Activated CD4-positive, alpha-beta T cell treated with anti-CD3 and anti-CD28 coated beads, Interleukin-10, Interleukin-2, amounts not matched to agents 100 ng/mL and 50 ng/mL, durations not matched to agents 16 hours and 8 hours (primary cell): ENCODE measurements around the gene CLCN3.
"Not testable (repeated sequence)": the region's sequence is repeated elsewhere in the genome, so short reads cannot be mapped to it uniquely, and the experiment has no call there.

Experiments
- DNase-seq: peaks from one replicate; pipeline ENCODE4 v3.0.0-alpha.2; 2020

CLCN3 gene

GRCh38 chr4:169618986-169619385 is 1.4 kb upstream of the CLCN3 start:
- no peak for DNase-seq

- DNase-seq: peak; percentile 65
These were observed 840 bp upstream of the CLCN3 start for GRCh38 chr4:169619518-169619957.

- peak; percentile 26 for DNase-seq
These were observed 486 bp downstream of the CLCN3 start for GRCh38 chr4:169620880-169621248.

- peak; percentile 80 for DNase-seq
These were observed 1.5 kb downstream of the CLCN3 start for GRCh38 chr4:169621731-169622492.

GRCh38 chr4:169622566-169622965 is 2.2 kb downstream of the CLCN3 start:
- DNase-seq: no peak

- not testable (repeated sequence) for DNase-seq
These were observed 3.6 kb downstream of the CLCN3 start for GRCh38 chr4:169624012-169624411.

- no peak for DNase-seq
These were observed 5.5 kb downstream of the CLCN3 start for GRCh38 chr4:169625886-169626285.

- DNase-seq: peak; percentile 28
These were observed 6.2 kb downstream of the CLCN3 start for GRCh38 chr4:169626331-169627282.

- DNase-seq: no peak
These were observed 6.9 kb downstream of the CLCN3 start for GRCh38 chr4:169627307-169627706.

GRCh38 chr4:169628579-169628978 is 8.2 kb downstream of the CLCN3 start:
- DNase-seq: no peak

- no peak for DNase-seq
These were observed 9.7 kb downstream of the CLCN3 start for GRCh38 chr4:169630069-169630468.

- no peak for DNase-seq
These were observed 12.5 kb downstream of the CLCN3 start for GRCh38 chr4:169632896-169633295.

- DNase-seq: no peak
These were observed 14.6 kb downstream of the CLCN3 start for GRCh38 chr4:169634975-169635374.

- no peak for DNase-seq
These were observed 20.0 kb downstream of the CLCN3 start for GRCh38 chr4:169640261-169640870.

- DNase-seq: no peak
These were observed 24.4 kb downstream of the CLCN3 start for GRCh38 chr4:169644802-169645201.

GRCh38 chr4:169645627-169646026 is 25.2 kb downstream of the CLCN3 start:
- no peak for DNase-seq

- no peak for DNase-seq
These were observed 29.3 kb downstream of the CLCN3 start for GRCh38 chr4:169649545-169650226.

GRCh38 chr4:169650227-169650936 is 30.0 kb downstream of the CLCN3 start:
- DNase-seq: no peak

GRCh38 chr4:169652535-169652934 is 32.2 kb downstream of the CLCN3 start:
- DNase-seq: no peak

GRCh38 chr4:169655401-169655800 is 35.0 kb downstream of the CLCN3 start:
- DNase-seq: no peak

- DNase-seq: no peak
These were observed 37.2 kb downstream of the CLCN3 start for GRCh38 chr4:169657470-169658107.

- DNase-seq: no peak
These were observed 37.8 kb downstream of the CLCN3 start for GRCh38 chr4:169658196-169658595.
